Activated CD4-positive, alpha-beta T cell treated with anti-CD3 and anti-CD28 coated beads, Interleukin-10, Interleukin-2, amounts not matched to agents 100 ng/mL and 50 ng/mL, durations not matched to agents 16 hours and 8 hours (primary cell): ENCODE data around the gene BLOC1S6.
A peak's percentile ranks its signal among the peaks of the same experiment; 100 is the strongest.

Experiments used
- DNase-seq: peaks from one replicate; pipeline ENCODE4 v3.0.0-alpha.2; 2020

The BLOC1S6 gene

DNA sequence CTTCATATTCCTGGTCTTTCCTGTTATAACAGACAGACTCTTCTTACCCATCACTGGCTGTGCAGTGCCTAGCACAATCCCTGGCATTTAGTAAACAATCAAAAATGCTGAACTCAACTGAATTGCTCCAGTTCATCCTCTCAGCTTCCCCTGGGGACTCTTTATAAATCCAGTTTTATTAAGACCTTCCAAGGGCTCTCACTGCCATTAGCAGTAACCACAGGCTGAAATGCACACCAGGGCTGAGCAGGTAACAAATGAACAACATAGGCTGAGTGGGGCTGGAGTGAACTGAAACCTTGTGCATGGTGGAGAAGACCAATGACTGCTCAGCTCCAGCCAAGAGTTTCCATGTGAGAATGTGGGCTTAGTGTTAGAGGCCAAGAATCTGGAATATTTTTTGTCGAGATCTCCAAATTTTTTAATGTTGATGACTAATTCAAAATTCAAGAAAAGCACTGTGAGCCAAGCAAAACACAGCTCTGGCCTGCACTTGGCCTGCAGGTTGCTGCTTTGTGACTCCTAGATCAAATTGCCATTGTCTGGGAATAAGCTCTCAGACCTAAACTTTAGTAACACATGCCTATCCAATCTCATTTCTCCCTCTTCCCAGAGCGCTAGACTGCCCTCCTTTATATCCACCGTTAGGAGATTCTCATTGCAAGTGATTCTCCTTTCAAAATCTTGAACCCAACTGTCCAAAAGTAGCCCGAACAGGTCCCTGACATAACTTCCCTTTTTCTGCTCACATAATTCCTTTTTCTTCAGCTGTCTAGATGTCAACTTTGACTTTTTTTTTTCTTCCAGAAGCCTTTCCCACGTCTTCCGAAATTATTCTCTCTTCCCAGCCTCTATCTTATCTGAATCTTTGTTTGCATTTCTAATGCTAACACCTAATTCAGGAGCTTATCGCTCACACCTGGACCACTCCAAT lies 55.1 kb downstream of the BLOC1S6 start:
- no peak for DNase-seq

DNA sequence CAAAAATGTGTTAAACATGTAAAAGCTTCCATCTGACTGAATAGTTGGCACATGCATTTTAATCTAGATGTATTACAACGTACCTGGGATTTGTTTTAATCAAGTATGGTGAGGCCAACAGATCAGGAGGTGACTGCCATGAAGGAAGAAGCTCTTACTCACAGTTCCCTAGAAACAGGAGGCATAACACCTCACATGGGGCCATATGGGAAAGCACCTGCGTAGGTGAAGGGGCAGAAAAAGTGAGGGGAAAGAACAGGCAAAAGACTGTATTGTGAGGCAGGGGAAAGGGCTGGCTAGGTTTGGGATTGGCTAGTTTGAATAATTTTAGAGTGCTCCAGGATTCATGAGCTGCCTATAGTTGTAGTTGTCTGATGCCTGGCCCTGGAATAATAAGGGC lies 57.3 kb downstream of the BLOC1S6 start:
- peak; percentile 21 for DNase-seq

DNA sequence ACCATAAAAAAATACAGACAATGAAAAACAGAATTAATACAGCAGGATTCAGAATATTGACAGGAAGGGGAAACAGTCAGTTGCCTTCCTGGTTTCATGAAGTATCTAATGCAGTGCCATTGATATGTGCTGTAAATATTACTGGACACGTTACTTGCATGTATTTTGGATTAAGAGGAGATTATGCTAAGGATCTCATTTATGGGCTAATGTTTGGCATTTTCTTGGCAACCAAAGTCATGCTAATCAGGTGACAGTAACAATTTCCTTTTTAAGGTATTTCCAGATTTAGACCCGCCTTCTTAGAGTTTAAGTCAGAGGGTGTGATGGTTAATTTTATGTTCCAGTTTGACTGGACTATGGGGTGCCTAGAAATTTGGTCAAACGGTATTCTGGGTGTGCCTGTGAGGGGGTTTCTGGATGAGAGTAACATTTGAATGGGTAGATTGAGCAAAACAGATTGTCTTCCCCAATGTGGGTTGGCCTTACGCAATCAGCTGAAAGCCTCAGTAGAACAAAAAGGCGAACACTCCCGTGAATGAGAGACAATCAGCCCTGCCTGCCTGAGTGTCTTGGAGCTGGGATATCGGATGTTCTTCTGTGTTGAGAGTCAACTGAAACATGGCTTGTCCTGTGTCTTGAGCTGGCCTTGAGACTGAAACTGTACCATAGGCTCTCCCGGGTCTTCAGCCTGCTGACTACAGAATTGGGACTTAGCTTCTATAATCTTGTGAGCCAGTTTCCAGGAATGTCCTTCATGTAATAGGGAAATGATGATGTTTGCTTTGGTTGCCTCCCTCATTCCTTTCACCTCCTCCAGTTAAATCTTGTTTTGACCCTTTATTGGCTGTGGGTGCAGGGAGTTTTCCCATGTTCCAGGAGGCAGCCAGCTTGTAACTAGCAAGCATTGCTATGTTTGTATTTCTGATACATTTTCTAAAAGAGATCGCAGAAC lies 58.1 kb downstream of the BLOC1S6 start:
- DNase-seq, result peak; percentile 84

DNA sequence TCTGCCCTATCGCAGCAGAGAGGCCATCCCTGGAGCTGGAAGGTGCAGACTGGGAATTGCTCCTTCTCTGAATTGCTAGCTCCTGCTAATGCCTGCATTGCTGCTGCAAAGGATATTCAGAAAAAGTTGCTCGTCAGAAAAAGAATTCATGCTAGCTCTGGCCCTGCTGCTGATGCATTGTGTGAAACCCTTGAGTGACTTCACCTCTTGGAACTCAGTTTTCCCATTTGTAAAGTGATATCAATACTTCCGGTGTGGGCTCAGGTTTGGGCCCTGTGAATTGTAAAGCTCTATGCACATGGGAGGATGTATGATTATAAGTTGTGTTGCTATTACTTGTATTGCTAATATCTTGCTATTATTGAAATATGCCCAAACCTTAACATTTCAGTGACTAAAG lies 59.0 kb downstream of the BLOC1S6 start:
- DNase-seq, result peak; percentile 69

DNA sequence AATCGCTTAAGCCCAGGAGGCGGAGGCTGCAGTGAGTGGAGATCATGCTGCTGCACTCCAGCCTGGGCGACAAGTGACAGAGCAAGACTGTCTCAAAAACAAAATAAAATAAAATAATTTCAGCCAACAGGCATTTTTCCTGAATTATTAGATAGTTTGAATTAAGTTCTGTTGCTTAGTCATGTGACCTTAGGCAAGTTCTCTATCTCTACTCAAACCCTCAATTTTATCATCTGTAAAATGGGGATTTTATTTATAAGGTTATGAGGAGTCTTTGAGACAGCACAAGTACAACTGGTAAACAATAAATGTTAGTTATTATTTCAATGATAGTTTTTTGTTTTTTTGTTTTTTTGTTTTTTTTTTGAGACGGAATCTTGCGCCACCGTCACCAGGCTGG lies 60.6 kb downstream of the BLOC1S6 start:
- DNase-seq, result no peak

DNA sequence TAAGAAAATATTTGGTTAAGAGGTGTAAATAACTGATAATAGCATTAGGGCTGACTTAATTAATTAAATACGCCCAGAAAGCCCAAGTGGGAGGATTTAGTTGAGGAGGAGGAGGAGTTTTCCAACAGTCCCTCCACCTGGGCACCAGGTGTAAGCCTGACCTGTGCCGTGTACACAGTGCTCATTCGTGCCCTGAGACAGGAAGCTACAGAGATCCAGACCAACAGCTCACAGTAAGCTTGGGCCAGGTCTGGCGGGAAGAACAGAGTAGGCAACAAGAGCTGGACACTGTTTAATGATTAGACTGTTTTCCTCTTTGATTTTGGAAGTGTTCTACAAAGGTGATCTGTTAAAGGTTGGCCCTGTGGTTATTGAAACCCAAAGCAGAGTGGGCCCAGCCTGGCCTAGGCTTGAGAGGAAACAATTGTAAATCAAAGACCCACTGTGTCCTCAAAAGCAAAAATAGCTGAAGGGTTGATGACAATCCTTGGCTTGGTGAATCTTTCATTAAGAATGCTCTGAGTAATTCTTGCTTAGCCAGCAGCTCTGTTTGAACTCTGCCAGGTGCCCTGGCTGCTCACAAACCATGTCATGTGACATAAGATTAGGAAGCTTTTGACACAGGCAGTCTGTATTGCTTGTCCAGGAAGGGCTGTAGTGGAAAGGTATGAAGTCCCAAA lies 61.5 kb downstream of the BLOC1S6 start:
- peak; percentile 32 for DNase-seq

DNA sequence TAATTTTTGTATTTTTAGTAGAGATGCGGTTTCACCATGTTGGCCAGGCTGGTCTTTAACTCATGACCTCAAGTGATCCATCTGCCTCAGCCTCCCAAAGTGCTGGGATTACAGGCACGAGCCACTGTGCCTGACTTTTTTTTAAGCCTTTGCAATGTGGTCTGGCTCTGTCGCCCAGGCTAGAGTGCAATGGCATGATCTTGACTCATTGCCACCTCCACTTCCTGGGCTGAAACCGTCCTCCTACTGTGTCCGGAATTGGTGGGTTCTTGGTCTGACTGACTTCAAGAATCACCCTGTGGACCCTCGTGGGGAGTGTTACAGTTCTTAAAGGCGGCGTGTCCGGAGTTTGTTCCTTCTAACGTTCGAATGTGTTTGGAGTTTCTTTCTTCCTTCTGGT lies 62.8 kb downstream of the BLOC1S6 start:
- DNase-seq, result peak; percentile 72

DNA sequence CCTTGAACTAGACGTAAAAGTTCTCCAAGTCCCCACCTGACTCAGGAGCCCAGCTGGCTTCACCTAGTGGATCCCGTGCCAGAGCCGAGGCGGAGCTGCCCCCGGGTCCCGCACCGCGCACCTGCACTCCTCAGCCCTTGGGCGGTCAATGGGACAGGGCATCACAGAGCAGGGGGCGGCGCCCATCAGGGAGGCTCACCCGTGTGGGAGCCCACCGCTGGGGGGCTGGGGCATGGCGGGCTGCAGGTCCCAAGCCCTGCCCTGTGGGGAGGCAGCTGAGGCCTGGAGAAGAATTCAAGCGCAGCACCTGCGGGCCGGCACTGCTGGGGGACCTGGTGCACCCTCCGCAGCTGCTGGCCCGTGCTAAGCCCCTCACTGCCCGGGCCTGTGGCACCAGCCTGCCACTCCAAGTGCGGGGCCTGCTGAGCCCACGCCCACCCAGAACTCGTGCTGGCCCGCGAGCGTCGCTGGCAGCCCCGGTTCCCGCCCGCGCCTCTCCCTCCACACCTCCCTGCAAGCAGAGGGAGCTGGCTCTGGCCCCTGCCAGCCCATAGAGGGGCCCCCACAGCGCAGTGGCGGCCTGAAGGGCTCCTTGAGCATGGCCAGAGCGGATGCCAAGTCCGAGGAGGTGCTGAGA lies 63.8 kb downstream of the BLOC1S6 start:
- DNase-seq, result no peak

DNA sequence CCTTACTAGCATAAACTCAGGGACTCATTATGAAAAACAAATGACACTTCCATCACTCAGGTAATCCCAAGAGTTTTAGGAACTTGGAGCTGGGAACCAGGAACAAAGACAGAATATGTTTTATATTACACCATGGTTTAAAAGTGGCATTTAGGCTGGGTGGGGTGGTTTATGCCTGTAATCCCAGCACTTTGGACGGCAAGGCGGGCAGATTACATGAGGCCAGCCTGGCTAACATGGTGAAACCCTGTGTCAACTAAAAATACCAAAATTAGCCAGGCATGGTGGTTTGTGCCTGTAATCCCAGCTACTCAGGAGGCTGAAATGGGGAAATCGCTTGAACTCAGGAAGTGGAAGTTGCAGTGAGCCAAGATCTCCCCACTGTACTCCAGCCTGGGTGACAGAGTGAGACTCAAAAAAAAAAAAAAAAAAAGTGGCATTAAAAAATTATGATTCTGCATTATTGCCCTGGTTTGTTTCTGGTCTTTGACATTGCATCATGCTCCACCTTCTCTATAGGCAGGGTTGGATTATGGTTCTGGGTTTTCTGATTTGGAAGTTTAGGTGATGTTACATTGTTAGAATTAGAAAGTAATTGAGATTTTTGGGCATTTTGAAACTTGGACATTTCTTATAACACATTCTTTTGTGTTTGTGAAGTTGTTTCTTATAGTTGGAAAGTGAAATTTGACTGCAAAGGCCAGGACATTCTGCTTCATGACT lies 66.7 kb downstream of the BLOC1S6 start:
- DNase-seq, result no peak

DNA sequence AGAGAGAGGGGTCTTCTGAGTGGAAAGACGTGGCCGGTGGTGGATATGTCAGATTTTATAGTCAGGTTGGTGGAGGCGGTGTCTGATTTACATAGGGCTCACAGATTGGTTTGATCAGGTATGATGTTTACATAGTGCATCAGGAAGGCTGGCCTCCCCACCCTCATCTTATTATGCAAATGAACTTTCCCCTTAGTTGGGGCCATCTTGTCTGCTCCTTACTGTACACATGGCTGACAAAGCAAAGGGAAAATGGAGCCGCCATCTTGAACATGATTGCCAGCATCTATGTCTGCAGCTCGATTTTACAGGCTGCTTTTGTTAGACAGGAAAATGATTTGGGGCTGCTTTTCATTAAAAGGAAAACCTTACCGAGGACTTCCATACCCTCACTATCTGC lies 67.6 kb downstream of the BLOC1S6 start:
- no peak for DNase-seq

DNA sequence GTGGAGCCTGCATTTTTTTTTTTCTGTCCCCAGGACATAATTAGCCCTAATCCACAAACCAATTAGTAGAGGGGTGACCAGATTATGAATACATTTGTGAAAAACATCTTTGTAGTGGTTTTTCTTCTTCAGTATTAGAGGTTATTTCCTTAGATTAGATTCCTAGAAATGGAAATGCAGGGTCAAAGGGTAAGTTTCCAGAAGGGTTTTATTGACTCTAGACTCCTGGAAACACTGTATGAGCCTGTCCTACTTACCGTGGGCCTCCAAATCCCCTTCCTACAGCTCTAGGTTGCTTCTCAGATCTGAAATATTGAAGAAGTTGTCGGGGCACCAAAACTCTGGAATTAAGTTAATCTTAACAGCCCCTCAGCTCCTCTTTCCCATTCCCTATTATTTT lies 70.1 kb downstream of the BLOC1S6 start:
- DNase-seq, result no peak

DNA sequence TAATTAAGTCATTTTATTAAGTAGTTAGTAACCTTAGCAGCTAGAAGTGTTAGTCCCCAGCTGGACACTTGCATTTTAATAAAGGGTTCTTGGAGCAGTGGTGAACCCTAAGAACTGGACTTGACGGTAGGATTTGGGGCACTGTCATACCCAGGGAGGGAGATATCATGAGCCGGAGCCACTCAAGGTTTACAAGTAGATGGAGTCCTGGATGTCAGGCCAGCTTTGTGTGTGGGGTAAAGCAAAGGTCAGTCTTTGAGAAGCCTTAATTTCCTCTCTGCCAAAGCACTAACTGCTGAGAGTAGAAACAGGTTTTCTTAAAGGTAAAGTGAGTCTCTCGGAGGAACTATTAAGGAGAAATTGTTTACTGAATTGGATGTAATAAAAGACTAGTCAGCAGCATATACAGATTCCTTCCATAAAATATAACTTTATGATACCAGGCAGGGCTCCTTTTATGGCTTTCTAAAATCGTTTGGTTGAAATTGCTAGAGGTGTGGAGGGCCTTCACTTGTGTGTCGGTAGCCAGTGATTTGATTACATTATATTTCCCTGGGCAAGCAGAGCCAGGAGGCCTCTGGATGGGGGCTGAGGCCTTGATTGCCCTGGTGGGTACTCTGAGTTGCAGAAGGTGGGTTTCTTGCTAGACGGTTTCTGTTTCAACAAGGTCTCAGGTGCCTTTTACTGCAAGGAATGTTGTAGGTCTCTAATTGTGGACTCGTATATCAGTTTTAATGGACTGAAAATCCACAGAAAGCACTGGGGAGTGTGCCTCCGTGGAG lies 70.8 kb downstream of the BLOC1S6 start:
- DNase-seq, result no peak
